ENCODE results near the gene CREB5.

The CREB5 gene

GRCh38 chr7:28666154-28666553, 253.8 kb downstream of the CREB5 start:
- DNase-seq (ENCODE audit: low read depth): no peak
- no peak for TF ChIP-seq CTCF (IDR thresholded peaks at IDR 0.05; ENCODE audit: low read depth, low read length, missing control alignments)
- H3K4me3 ChIP-seq (ENCODE audit: low read depth, low read length): no peak overlapping the region

- no peak for DNase-seq (ENCODE audit: low read depth)
- no peak for TF ChIP-seq CTCF (IDR thresholded peaks at IDR 0.05; ENCODE audit: low read depth, low read length, missing control alignments)
- no peak overlapping the region for H3K4me3 ChIP-seq (ENCODE audit: low read depth, low read length)
Measured at GRCh38 chr7:28668085-28668484, 255.8 kb downstream of the CREB5 start.

- no peak for DNase-seq (ENCODE audit: low read depth)
- no peak for TF ChIP-seq CTCF (IDR thresholded peaks at IDR 0.05; ENCODE audit: low read depth, low read length, missing control alignments)
- H3K4me3 ChIP-seq (ENCODE audit: low read depth, low read length): no peak overlapping the region
Measured at GRCh38 chr7:28669330-28669729, 257.0 kb downstream of the CREB5 start.

GRCh38 chr7:28671526-28671925, 259.2 kb downstream of the CREB5 start:
- TF ChIP-seq CTCF (IDR thresholded peaks at IDR 0.05; ENCODE audit: low read depth, low read length, missing control alignments): no peak
- no peak for DNase-seq (ENCODE audit: low read depth)
- no peak overlapping the region for H3K4me3 ChIP-seq (ENCODE audit: low read depth, low read length)

GRCh38 chr7:28672397-28672797, 260.1 kb downstream of the CREB5 start:
- DNase-seq (ENCODE audit: low read depth): no peak
- no peak for TF ChIP-seq CTCF (IDR thresholded peaks at IDR 0.05; ENCODE audit: low read depth, low read length, missing control alignments)
- H3K4me3 ChIP-seq (ENCODE audit: low read depth, low read length): no peak overlapping the region

DNA sequence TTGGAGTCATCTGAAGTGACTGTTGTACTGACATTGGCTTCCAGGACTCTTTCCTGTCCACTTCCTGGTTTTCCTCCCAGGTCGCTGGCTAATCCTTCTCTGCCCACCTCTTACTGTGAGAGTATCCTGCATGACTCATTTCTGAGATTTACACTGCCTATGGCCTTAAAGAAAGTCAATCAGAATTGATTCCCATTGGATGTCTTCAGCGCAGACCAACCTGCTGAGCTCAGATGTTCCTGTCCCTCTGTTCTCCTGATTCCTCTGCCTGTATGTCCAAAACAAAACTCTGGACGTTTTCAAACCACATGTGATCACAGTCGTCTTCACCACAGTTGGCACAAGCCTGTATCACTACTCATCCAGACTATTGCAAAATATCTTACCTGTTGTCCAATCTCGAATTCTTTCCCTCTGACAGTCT, 262.1 kb downstream of the CREB5 start:
- DNase-seq (ENCODE audit: low read depth): no peak
- TF ChIP-seq CTCF (IDR thresholded peaks at IDR 0.05; ENCODE audit: low read depth, low read length, missing control alignments): no peak
- no peak overlapping the region for H3K4me3 ChIP-seq (ENCODE audit: low read depth, low read length)

GRCh38 chr7:28675429-28675828, 263.1 kb downstream of the CREB5 start:
- H3K4me3 ChIP-seq (ENCODE audit: low read depth, low read length): no peak overlapping the region

More at GRCh38 chr7:28675429-28675828, 263.1 kb downstream of the CREB5 start:
- no peak for DNase-seq (ENCODE audit: low read depth)
- TF ChIP-seq CTCF (IDR thresholded peaks at IDR 0.05; ENCODE audit: low read depth, low read length, missing control alignments): no peak
